Measurements from ENCODE around the gene ASPHD2.
A peak's percentile ranks its signal among the peaks of the same experiment; 100 is the strongest.

Gene ASPHD2

DNA sequence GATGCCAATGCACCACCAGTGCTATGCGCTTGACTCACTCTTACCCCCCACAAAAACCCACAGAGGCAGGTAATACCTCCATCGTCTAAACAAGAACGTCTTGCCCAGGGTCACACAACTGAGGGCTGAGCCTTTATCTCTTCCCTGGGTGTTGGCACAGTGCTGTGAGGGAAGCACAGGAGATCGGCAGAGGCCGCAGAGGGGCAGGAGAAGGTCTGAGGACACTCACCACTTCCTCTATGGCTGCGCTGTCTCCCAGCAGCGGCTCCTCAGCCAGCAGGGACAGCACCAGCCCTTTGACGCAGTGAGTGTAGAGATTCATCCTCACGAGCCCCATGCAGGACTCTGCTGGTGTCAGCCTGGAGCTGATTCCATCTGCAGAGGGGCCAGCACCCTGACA lies 34.6 kb downstream of the ASPHD2 start:
- TF ChIP-seq GATA2 (IDR thresholded peaks at IDR 0.05; ENCODE audit: low read depth, low read length) (no peak), GATA3 (IDR thresholded peaks at IDR 0.05; ENCODE audit: low read depth, low read length) (no peak)

DNA sequence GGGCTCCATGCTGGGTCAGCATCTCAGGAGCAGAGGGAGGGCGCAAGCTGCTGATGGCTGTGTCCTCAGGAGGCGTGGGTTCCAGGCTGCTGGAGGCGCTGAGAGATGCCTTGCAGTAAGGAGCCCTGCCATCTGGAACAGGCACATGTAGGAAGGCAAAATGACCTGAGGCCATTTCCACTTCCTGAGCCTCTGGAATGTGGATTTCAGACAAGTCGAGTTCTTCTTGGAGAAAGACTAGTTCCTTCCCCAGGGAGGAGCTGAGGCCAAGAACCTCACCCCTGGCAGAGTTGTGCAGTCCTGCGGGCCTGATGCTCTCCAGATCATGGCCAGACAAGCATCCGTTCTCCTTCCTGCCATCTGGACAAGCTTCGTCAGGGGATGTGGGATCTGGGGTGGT lies 35.3 kb downstream of the ASPHD2 start:
- no peak for TF ChIP-seq GATA3 (IDR thresholded peaks at IDR 0.05; ENCODE audit: low read depth, low read length)
- TF ChIP-seq GATA2 (IDR thresholded peaks at IDR 0.05; ENCODE audit: low read depth, low read length): no peak

DNA sequence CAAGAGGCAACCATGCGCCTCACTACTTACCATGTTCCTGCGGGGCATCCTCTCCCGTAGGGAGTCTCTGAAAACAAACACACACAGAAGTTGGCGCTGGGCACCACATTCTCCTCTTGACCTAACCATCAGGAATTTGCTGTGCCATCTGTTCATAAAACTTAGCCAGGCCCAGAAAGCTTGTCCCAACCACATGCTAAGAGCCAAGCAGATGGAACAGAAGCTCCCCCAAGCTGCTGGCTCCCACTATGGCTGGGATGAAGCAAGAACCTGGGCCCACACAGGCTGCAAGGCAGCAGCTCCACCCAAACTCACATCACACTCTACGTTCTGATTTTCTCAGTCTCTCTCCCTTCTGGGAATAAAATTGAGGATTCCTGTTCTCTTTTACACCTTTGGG lies 37.1 kb downstream of the ASPHD2 start:
- TF ChIP-seq GATA3 (IDR thresholded peaks at IDR 0.05; ENCODE audit: low read depth, low read length) (no peak), GATA2 (IDR thresholded peaks at IDR 0.05; ENCODE audit: low read depth, low read length) (no peak)

DNA sequence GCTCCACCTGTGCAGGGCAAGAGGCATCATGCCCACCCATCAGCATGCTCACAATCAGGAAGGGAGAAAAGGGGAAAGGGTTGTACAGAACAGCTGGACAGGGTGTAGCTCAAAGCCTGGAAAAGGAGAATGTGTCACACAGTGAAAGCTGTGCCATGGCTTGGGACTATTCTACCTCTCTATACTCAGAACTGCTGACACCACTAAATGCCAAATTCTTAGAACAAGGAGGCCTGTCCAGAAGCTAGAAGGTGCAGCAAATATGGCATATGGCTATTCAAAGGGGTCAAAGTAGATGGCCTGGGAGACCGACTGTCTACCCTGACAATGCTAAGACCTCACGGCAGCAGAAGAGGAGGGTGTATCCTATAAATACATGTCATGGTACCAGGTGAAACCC lies 41.7 kb downstream of the ASPHD2 start:
- no peak for TF ChIP-seq GATA2 (IDR thresholded peaks at IDR 0.05; ENCODE audit: low read depth, low read length)
- no peak for TF ChIP-seq GATA3 (IDR thresholded peaks at IDR 0.05; ENCODE audit: low read depth, low read length)

DNA sequence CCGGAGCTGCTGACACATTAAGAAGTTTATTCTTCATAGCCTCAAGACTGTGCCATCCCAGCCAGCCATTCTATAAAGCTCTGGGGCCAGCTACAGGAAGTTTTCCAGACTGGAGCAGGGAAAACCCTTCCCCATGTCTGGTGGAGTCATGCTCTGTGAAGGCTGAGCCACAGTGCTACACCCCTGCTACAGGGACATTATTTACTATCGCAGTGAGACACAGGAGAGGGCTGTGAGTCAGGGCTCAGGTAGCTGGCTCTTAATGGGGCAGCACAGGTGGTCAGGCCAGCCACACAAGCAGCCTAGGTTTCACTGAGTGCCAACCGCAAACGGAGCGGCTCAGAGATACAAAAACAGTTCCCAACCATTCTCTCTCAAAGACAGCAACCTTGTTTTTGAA lies 42.5 kb downstream of the ASPHD2 start:
- no peak for TF ChIP-seq GATA2 (IDR thresholded peaks at IDR 0.05; ENCODE audit: low read depth, low read length)
- TF ChIP-seq GATA3 (IDR thresholded peaks at IDR 0.05; ENCODE audit: low read depth, low read length): no peak

DNA sequence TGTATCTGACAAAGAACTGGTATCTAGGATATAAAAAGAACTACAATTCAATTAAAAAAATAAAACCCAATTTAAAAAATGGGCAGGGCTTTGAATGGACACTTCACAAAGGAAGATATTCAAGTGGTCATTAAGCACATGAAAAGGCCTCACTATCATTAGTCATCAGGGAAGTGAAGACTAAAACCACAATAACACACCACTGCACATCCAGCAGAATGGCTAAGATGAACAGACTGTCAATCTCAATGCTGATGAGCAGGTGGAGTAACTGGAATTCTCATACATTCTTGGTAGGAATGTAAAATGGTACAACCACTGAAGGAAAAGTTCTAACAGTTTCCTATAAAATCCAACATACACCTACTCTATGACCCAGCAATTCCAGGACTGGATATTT lies 45.6 kb downstream of the ASPHD2 start:
- TF ChIP-seq GATA2 (IDR thresholded peaks at IDR 0.05; ENCODE audit: low read depth, low read length) (no peak), GATA3 (IDR thresholded peaks at IDR 0.05; ENCODE audit: low read depth, low read length) (no peak)

DNA sequence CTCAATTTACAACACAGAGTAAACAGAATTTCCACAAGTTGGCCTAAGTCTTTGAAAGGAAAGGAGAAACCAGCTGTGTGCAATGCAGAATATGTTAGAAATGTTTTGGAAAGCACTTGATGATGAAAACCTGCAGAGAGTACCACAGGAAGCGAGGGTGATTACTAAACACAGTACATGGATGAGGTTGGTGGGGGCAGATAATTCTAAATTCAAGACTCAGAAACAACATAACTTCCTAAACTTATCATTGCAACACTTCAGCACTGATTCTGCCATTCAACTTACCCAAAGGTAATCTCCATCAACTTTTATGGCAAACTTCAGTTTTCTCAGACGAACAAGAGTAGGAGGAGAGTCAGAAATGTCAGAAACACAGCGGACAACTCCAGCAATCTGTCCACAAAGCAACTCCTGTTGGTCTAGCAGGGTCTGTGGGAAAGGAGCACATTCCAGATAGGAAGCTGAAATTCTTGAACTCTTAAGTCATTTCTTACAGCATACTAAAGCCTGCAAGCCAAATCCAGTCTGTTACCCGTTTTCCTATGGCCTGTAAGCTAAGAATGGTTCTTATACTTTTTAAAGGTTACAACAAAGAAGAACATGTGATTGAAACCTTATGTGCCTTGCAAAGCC lies 47.8 kb downstream of the ASPHD2 start:
- TF ChIP-seq GATA3 (IDR thresholded peaks at IDR 0.05; ENCODE audit: low read depth, low read length) (no peak), GATA2 (IDR thresholded peaks at IDR 0.05; ENCODE audit: low read depth, low read length) (no peak)

DNA sequence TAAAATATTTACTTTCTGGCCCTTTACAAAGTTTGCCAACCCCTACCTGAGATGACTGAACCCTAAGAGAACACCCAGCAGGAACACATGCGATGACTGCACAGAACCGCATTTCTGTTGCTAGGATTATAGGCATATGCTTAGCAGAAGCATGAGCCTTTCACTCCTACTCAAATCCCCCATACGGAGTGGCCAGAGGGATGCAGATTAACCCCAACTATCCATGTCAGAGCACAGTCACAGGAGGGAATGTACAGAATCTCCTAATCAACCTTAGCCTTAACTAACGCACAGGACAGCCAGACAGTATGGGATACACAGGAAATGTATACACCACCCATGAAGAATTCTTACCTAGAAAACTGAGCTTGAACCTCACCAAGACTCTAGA lies 48.3 kb downstream of the ASPHD2 start:
- TF ChIP-seq GATA3 (IDR thresholded peaks at IDR 0.05; ENCODE audit: low read depth, low read length) (no peak), GATA2 (IDR thresholded peaks at IDR 0.05; ENCODE audit: low read depth, low read length) (no peak)

DNA sequence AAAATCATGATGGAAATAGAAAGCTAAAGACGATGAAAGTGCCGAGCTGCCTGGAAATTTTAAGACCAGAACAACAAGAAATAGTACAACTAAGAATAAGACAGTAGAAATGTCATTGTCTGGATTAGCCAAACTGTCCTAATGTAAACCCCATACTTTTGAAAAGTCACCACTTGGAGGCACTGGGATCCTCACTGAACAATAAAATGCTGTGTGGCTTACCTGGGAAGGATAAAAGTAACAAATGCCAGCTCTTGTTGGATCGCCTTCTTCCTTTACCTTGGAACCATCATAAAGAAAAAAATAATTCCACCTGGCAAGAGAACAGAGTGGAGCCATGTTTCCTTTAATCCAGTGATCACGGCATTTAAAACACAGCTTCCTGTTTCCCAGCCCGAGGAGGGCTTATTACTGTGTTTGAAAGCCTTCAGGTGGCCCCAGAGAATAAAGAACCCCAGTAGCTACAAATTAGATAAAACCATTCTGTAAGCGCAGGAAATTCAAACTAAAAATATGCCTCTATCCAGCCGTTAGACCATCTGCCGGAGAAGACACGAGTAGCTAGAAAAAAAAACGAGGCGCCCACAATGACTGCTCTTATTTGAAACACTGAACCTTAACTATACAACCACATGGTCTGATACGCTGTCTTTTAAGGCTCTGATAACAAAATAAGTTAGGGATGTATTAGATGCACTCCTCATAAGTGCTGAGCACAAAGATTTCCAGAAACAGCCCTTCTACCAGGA lies 50.2 kb downstream of the ASPHD2 start:
- TF ChIP-seq GATA3 (IDR thresholded peaks at IDR 0.05; ENCODE audit: low read depth, low read length): no peak
- no peak for TF ChIP-seq GATA2 (IDR thresholded peaks at IDR 0.05; ENCODE audit: low read depth, low read length)

DNA sequence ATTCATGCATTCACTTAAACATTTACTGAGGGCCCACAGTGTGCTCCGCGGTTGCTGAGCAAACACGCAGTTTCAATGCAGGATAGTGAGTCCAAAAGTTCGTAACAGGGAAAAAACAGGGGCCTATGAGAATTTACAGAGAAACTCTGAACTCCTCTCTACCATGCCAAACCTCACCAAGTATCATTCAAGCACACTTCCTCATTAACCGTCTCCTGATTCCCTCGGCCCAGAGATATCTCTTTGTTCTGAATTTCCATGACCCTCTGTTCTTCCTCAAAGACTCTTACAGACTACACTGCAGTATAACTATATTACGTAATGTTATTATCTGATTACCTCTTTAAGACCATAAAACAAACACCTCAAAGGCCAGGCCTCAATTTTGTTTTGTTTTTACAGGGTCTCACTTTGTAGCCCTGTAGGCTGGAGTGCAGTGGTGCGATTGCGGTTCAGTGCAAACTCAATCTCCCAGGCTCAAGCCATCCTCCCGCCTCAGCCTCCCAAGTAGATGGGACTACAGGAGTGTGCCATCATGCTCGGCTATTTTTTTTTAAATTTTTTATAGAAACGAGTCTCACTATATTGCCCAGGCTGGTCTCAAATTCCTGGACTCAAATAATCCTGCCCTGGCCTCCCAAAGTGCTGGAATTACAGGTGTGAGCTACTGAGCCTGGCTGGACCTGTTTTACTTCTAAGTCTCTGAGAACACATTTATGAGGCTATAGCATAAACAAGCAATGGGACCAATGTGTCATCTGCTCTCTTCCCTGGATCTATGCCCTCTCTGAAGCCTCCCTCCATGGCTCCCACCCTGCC lies 50.9 kb downstream of the ASPHD2 start:
- no peak for TF ChIP-seq GATA2 (IDR thresholded peaks at IDR 0.05; ENCODE audit: low read depth, low read length)
- TF ChIP-seq GATA3 (IDR thresholded peaks at IDR 0.05; ENCODE audit: low read depth, low read length): no peak

DNA sequence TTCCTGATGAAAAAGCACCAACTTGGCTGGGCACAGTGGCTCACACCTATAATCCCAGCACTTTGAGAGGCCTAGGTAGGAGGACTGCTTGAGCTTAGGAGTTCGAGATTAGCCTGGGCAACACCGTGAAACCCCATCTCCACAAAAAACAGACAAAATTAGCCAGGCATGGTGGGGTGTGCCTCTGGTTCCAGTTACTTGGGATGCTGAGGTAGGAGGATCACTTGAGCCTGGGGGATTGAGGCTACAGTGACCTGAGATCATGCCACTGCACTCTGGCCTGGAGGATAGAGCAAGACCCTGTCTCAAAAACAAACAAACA lies 51.5 kb downstream of the ASPHD2 start:
- no peak for TF ChIP-seq GATA3 (IDR thresholded peaks at IDR 0.05; ENCODE audit: low read depth, low read length)

DNA sequence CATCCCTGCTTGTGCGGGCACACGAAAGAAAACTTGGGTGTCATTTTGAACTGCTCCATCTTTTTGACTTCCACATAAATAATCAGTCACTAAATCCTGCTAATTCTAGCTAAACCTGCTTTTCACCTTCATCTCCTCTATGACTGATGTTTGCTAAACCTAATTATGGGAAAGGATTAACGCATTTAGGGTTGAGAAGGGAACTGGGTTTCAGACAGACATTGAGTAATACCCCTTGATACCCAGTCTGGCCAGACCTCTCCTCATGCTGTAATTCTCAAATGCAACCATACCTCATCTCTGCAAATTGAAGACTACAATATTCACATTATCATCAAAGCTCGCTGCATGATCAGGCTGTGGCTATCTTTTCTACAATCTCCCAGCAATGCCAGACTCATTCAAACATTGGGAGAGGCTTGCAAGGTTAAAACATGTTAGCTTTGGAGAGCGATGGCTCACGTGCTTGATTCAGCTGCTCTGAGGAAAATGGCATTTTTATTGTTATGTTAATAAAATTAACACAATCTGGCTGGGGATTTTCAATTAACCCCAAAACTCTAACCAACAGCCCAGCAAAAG lies 52.1 kb downstream of the ASPHD2 start:
- no peak for TF ChIP-seq GATA3 (IDR thresholded peaks at IDR 0.05; ENCODE audit: low read depth, low read length)
- peak; percentile 77 for TF ChIP-seq GATA2 (IDR thresholded peaks at IDR 0.05; ENCODE audit: low read depth, low read length)

DNA sequence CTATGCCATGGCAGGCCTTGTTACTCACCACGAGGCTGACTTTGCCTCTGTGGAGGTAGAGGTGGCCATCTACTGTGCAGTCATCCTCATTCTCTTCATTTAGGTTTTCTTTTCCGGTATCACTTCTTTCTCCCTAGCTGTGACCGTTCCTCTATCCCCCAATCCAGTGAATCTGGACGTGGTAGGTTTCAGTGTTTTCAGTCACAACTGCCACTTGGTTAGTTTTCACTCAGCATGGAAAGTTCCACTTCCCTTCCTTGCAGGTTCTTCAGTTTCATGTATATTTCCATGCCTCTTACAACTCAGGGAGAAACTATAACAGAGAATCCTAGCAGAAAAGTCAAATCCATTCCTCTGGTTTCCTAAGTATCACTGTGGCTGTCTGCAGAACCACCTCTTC lies 52.6 kb downstream of the ASPHD2 start:
- TF ChIP-seq GATA2 (IDR thresholded peaks at IDR 0.05; ENCODE audit: low read depth, low read length) (no peak), GATA3 (IDR thresholded peaks at IDR 0.05; ENCODE audit: low read depth, low read length) (no peak)

DNA sequence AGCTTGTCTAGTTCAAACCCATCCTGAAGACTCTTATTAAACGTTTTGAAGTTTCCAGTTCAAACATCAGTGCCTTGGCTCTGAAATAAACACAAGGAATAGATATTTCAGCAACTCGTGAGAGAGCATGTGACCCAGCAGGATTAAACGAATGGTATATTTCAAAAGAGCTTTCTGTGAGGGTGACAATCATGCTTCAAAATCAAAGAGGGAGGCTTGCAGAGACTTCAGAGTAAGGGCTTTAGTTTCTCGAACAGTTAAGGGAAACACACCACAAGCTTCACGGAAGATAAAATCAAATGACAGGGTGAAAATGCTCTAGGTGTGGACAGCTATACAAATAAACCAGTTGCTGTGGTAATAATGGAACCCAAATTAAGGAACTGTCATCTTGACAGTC lies 53.1 kb downstream of the ASPHD2 start:
- TF ChIP-seq GATA3 (IDR thresholded peaks at IDR 0.05; ENCODE audit: low read depth, low read length) (no peak), GATA2 (IDR thresholded peaks at IDR 0.05; ENCODE audit: low read depth, low read length) (no peak)
